Stimulated activated CD4-positive, alpha-beta T cell treated with anti-CD3 and anti-CD28 coated beads, Interleukin-2, amount 100 ng/mL, for 4 hours (primary cell): ENCODE measurements around the gene VIPR2.
"Not testable (repeated sequence)": the region's sequence is repeated elsewhere in the genome, so short reads cannot be mapped to it uniquely, and the experiment has no call there.

Source experiments
- DNase-seq: peaks from one replicate; pipeline ENCODE4 v3.0.0-alpha.2; 2020; ENCODE audit warnings: low read depth

VIPR2 gene

DNA sequence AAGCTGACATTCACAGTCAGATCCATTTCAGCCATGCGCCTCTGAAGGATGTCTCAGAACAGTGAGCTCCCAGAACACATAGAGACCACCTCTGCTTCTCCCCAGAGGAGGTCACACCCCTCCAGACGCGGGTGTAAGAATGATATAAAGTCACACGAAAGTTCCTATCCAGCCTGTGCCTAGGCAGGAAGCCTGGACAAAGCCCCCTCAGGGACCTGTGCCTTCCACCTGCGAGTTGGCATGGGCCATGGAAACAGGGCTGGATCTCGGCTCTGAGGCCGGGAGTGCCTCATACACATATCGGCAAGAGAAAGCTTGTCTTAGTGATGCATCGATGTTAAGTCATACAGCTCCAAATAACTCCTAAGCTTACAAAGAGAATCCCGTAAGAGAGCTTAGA, 5.0 kb downstream of the VIPR2 start:
- DNase-seq: no peak

DNA sequence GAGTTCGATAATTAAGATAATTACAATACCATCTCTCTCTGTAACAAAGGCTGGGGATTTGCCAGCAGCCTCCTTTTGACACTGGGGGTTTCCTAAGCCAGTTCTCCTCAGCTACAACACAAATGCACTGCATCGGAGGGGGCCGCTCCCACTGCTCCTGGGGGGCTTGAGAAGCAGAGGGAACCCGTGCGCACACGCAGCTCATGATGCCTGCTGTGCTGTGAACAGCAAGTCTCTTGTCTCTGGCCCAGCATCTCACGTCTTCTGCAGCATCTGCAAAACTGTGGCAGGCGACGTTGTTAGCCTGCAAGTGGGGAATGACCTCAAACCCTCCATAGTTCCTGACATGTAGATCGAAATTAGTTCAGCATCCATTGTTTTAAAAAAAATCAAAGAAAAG, 5.5 kb downstream of the VIPR2 start:
- no peak for DNase-seq

- DNase-seq: no peak
Measured at GRCh38 chr7:159138508-159138907, 6.2 kb downstream of the VIPR2 start.

DNA sequence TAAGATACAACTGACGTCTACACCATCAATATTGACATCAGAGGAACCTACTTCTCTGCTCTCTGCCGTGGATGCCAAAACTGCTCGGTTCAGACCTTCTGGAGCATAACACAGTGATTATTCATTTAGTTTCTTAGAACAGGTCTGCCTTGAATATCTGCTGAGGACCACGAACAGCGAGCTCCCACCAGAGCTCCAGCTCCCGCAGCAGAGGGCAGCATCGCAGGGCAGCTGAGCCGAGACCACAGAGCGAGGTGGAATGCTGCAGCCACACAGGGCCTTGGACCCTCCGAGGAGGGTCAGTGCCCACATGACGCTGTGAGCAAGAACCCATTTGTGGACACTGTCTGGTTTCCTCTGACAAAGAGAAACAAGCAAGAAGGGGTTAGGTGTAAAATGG, 6.8 kb downstream of the VIPR2 start:
- no peak for DNase-seq

DNA sequence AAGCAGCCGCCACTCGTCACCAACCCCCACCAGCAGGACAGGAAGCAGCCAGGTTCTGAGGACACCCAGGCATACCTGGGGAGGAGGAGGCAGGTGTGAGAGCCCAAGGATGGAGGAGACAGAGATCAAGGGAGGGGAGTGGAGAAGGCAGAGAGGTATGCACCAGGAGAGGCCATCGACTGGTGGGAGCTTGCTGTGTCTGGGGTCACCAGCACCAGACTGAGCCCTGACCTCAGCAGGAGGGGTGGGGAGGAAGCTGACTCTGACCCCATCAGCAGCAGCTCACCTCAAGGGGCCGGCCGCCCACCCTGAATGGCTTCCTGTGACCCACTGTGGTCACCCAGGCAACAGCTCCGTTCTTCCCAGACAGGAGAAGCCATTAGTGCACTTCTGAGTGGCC, 7.8 kb downstream of the VIPR2 start:
- no peak for DNase-seq

- DNase-seq: no peak
Measured at GRCh38 chr7:159136442-159136841, 8.2 kb downstream of the VIPR2 start.

DNA sequence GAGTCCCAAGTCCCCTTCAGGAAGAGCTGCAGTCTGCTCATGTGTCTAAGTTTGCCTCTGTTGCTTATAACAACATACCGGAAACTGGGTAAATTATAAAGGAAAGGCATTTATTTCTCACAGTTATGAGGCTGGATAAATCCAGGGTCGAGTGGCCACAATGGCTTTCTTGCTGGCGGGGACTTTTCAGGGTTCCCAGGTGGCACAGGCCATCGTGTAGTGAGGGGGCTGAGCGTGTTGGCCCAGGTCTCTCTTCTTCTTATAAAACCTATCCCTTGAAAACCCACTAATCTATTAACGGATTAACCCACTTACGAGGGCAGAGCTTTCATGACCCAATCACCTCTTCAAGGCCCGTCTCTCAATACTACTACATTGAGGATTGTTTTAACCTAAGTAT, 8.7 kb downstream of the VIPR2 start:
- no peak for DNase-seq

DNA sequence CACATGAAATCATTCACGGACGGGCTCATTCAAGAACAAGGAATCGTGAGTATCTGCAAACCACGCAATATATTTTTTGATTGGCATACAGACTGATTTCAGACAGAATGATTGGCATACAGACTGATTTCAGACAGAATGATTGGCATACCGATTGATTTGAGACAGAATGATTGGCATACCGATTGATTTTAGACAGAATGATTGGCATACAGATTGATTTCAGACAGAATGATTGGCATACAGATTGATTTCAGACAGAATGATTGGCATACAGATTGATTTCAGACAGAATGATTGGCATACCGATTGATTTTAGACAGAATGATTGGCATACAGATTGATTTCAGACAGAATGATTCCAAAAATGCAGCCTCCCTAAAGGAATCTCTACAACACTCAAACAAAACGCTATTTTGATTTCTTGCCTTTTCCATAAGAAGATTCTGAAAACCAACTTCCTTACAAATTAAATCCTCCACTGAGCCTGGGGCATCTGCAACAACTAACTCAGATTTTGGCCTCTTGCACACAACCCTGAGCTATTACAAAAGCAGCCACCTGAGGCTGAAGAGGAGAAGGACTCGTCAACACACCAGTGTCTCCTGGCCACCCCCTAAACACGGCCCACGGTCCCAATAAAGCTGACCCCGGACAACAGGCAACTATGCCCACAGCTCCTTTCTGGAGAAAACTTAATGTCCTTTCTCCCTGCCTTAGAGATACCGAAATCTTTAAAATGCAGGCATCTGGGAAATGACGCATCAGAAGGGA, 11.8 kb downstream of the VIPR2 start:
- DNase-seq: not testable (repeated sequence)

- no peak for DNase-seq
Measured at GRCh38 chr7:159130820-159131219, 13.8 kb downstream of the VIPR2 start.

GRCh38 chr7:159130199-159130775, 14.4 kb downstream of the VIPR2 start:
- DNase-seq: no peak

GRCh38 chr7:159128767-159129166, 15.9 kb downstream of the VIPR2 start:
- no peak for DNase-seq

DNA sequence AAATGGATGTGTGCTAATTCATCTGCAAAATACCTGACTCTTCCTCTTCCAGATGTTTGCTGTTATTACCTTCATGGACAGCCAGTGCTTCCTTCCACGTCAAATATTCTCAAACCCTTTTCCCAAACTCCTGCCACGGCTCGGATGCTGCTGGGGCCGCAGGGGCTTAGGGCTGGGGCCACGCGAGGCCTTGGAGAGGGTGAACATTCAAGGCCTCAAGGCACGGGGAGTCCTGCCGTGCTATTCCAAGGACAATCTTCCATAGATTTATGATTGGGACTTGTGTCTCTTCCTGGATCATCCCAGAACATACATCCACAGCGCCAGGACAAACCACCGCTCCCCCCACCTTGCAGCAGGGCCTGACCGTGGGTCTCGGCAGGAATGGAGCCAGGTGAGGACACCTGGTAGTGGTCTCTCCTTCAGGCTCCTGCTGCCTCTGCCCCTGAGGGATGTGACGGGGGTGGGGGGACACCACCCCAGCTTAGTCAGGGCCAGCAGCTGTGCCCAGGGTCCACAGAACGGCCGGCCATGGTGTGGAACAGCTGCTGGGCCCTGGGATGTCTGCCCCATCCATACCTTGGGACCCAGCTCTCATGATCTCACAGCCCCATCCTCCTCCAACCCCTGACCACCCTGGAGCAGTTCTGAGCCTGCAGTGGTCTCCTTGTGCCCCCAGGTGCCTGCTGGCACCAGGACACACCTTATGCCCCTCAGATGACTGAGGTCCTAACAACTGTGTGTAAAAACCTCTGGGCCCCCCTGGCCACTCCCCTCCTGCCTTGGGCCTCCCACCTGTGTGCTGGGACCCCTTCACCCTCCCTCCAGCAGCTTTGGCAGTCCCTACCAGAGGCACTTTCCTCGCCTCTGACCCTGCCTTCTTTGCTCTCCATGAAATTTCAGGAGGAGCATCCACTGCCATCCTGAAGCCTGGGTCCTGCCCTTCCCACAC, 16.7 kb downstream of the VIPR2 start:
- DNase-seq: no peak

GRCh38 chr7:159126311-159127260, 18.1 kb downstream of the VIPR2 start:
- DNase-seq: no peak

GRCh38 chr7:159125955-159126270, 18.8 kb downstream of the VIPR2 start:
- DNase-seq: no peak

GRCh38 chr7:159125104-159125954, 19.3 kb downstream of the VIPR2 start:
- no peak for DNase-seq

- not testable (repeated sequence) for DNase-seq
Measured at GRCh38 chr7:159123793-159124192, 20.9 kb downstream of the VIPR2 start.

GRCh38 chr7:159123294-159123693, 21.4 kb downstream of the VIPR2 start:
- DNase-seq: not testable (repeated sequence)

- no peak for DNase-seq
Measured at GRCh38 chr7:159122276-159122675, 22.4 kb downstream of the VIPR2 start.

- no peak for DNase-seq
Measured at GRCh38 chr7:159121476-159121875, 23.2 kb downstream of the VIPR2 start.

DNA sequence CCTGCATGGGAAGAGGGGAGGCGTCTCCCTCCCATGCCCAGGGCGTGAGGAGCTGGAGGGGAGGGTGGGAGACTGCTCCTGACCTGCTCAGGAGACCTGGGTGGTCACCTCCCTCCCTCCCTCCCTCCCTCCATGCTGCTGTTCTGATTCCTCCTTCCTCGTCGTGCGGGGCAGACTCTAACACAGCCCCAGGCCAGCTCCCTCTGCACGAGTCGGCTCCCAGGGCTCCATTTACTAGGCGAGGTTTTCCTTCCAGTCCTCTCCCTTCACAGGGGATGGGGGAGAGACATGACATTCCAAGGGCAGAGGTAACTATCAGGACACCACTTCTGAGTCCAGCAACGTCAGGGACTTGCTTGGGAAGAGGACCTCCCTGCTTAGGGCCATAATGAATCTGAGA, 23.6 kb downstream of the VIPR2 start:
- DNase-seq: no peak

GRCh38 chr7:159120540-159120919, 24.1 kb downstream of the VIPR2 start:
- DNase-seq: no peak
